Pons (tissue), 1 donor: ENCODE data around the gene FSTL3.
"Not testable (repeated sequence)": the region's sequence is repeated elsewhere in the genome, so short reads cannot be mapped to it uniquely, and the experiment has no call there.

Experiments
- DNase-seq: peaks from one replicate; pipeline ENCODE4 v3.0.0-alpha.2; 2016; ENCODE audit warnings: low spot score

Gene FSTL3

DNA sequence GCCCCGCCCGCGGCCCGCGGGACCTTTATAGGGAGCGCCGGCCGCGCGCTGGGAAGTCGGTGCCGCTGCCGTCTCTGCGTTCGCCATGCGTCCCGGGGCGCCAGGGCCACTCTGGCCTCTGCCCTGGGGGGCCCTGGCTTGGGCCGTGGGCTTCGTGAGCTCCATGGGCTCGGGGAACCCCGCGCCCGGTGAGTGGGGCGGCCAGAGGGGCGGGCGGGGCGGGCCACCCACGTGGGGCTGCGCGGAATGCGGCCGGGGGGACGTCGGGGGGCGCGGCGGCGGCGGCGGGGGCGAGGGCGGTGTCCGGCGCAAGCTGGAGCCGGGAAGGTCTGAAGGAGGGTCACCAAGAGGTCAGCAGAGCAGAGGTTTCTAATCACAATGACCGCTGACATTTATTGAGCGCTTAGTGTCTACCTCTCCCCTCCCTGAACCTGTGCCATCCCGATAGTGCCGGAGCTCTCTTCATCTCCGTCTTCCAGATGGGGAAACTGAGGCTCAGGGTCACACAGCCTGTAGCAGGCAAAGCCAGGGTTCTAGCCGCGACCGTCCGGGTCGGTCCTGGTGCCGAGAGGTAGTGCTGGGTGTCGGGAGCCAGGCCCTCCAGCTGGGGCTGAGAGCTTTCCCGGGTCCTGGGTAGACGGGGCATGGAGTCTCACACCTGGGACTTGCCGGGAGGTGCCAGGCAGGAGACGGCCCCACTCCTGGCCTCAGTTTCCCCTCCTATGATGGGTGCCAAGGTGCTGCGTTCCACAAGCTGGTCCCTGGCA, at the start of gene FSTL3:
Gene FSTL3, plus strand, starts transcription at position 54 of the 767 bp plus-strand sequence. Its CDS starts 32 bp downstream, at position 86.
- DNase-seq: no peak

DNA sequence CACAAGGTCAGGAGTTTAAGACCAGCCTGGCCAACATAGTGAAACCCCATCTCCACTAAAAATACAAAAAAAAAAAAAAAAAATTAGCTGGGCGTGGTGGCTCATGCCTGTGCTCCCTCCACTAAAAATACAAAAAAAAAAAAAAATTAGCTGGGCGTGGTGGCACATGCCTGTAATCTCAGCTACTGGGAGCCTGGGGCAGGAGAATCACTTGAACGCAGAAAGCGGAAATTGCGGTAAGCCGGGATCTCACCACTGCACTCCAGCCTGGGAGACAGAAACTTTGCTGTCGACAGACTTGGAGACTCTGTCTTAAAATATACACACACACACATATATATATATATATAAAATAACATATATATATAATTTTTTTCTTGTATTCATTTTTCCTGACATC, 49.6 kb upstream of the FSTL3 start:
- not testable (repeated sequence) for DNase-seq

DNA sequence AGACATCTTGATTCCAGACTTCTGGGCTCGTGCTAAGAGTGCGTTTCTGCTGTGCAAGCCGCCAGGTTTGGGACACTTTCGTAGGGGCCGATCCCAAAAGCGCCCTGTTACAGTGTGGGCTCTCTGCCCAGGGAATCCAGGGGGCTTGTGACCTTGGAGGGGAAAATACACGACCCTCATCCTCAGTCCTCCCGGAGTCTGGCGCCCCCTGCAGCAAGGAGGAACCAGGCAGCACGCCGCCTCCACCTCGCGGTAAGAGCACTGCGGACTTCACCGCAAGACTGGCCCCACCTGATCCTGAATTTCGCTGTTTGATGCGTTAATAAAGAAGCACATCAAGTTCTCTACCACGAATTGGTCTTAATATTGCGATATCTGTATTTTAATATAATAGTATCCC, 48.0 kb upstream of the FSTL3 start:
- DNase-seq: no peak

DNA sequence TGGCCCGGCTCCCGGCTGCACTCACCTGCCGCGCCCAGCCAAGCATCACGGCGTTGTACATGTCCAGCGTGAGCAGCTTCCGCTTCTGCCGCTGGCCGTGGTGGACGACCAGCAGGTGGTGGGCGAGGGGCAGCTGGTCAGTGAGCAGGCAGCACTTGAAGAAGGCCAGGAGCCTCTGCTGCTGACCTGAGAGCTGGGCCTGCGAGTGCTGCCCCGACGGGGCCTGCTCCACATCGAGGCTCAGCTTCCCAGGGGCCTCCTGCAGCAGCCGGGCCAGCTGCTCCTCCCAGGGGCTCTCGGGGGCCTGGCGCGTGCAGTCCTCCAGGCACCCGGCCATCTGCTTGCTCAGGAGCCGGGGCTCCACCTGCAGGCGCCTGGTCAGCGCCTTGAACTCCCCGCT, 46.7 kb upstream of the FSTL3 start:
- not testable (repeated sequence) for DNase-seq

DNA sequence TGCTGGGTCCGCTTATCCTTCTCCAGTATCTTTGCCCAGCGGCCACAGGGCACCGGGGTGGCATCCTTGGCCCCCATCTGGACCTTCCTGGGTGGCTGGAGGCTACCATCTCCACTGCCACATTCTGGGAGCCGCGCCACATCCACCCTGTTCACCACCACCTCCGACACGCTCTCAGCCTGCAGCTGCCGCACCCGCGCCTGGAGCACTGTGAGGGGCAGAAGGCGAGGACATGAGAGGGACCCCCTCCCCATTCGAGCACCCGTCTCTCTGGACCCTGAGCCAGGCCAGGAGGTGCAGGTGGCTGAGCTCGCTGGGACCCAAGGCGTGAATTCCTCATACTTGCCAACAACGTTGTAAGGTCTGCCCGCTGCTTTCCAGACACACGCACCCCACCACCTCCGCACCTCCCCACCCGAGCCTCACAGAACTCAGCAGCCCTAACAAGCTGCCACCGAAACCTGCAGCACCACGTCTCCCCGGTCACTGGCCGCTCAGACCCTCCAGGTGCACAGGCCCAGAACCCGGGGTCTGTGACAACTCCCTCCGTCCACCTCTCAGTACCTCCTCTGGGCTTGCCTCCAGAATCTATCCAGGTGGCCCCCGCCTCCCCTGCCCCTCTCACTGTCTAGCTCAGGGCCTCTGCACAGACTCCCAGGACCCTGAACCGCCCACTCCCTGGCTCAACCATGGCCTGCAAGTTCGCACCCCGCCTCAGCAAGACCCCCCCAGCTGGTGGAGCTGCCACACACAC, 46.1 kb upstream of the FSTL3 start:
- DNase-seq: no peak

DNA sequence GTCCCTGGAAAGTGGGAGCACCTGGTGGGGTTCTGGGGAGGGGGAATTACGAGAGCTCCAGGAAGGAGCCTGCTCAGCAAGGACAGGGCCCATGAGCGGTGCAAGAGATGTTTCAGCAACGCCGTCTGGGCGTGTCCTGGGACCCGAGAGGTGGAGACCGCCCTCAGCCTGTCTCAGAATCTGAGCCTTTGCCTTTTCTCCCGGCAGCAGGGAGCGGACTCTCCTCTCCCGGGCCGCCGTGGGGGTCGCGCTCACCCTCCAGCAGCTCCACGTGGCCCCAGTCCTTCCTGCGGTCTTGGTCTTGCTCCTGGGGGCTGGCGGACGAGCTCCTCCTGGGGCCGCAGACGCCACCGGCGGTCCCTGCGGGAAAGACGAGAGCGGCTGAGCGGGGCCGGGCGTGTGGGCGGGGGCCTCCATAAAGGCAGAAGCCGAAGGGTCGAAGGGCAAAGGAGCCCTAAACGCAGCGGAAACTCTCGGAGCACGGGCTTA, 43.6 kb upstream of the FSTL3 start:
- DNase-seq: no peak

DNA sequence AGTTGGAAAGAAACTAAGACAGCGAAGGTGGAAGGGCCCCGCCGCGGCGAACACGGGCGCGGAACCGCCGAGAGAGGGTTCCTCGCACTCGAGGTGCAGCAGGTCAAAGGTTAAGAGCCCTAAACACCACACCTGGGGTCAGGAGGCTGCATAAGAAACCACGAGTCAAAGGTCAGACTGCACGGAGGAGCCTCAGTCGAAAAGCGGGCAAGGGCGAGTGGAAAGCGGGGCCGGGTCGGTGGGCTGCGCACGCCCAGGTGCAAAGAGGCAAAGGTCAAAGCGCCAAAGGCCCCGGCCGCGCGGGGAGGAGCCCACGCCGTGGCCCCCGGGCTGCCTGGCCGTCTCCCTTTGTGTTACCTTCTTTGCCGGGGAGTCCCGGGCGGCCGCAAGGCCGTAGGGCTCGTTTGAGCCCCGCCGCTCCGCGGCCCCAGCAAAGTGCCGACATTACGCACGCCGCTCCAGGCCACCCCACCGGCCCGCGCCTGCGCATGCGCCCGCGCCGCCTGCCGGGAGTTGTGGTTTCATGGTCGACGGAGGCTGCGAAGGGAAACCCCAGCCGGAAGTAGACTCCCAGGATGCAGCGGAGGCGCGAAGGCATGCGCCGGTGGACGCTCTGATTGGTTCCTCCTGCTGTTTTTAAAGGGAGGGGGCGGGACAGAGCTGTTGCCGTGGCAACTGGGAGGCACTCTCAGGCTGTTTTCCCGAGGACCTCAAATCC, 43.0 kb upstream of the FSTL3 start, which contains the start of gene POLRMT:
Gene POLRMT, minus strand, starts transcription at position 470 of the 718 bp plus-strand sequence. Its CDS starts 25 bp downstream, at position 445.
- DNase-seq: peak; percentile 98

DNA sequence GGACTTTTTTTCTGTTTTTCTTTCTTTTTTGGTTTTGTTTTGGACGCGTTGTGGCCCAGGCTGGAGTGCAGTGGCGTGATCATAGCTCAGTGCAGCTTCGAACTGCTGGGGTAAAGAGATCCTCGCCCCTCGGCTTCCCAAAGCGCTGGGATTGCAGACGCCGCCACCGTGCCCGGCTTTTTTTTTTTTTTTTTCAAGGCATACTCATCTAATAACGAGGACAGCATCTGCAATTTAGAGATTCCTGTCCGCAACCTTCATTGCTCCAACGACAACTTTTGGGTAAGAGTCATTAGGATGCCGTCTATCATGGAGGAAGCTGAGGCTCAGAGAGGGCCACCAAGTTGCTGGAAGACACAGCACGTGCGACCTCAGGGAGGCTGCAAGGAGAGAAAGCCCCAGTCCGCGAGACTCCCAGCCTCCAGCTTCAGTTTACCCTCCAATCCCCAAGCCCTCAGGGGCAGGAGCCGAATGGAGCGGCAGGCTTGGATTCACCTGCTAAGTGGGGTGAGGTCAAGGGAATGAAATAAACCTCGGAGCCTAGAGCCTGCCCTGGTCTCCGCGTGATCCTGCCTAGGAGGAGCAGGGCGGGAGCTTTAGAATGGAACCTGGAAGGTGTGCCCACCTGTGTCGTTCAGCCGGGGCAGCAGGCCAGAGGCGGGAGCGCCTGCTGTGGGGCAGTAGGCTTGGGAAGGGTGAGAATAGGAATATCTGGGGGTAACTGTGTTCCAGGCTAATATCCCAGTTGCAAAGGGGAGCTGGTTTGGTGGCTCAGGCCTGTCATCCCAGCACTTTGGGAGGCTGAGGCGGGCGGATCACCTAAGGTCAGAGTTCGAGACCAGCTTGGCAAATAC, 42.2 kb upstream of the FSTL3 start:
- no peak for DNase-seq

DNA sequence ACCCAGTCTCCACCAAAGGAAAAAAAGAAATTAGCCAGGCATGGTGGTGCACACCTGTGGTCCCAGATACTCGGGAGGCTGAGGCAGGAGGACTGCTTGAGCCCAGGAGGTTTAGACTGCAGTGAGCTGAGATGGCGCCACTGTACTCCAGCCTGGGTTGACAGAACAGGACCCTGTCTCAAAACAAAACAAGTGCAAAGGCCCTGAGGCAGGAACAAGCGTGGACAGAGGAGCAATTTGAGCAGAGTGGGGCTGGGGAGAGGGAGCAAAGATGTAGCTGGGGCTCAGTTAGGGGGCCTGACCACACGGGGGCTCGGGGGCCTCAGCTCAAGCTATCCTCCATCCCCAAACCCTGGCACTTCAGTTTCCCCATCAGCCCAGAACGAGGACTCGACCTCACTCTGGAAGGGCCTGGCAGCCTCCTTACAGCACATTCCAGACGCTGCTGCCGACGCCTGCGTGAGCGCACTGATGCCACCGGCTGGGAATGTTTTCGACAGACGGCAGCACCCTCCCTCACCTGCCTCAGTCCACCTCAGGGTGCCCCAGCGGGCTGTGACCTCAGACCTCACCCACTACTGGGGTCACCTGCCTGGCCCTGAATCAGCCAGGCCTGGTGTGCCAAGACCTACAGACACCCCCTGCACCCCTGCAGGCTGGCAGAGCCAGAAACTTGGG, 41.1 kb upstream of the FSTL3 start:
- DNase-seq: no peak

DNA sequence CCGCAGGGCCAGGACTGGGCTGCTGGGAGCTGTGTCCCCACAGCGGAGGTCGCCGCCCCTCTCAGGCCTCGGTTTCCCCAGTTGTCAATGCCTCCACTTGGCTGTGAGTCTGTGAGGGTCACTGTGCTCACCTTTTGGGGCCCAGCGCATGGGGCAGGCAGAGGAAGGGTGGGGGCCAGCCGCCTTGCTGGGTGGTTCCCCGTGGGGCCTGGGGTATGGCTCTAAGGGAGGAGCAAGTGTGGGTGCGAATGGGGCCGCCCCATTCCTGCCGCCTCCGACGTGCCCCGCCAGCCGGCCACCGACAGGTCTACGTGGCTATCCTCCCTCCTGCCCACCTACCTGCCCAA, 37.3 kb upstream of the FSTL3 start:
- no peak for DNase-seq

DNA sequence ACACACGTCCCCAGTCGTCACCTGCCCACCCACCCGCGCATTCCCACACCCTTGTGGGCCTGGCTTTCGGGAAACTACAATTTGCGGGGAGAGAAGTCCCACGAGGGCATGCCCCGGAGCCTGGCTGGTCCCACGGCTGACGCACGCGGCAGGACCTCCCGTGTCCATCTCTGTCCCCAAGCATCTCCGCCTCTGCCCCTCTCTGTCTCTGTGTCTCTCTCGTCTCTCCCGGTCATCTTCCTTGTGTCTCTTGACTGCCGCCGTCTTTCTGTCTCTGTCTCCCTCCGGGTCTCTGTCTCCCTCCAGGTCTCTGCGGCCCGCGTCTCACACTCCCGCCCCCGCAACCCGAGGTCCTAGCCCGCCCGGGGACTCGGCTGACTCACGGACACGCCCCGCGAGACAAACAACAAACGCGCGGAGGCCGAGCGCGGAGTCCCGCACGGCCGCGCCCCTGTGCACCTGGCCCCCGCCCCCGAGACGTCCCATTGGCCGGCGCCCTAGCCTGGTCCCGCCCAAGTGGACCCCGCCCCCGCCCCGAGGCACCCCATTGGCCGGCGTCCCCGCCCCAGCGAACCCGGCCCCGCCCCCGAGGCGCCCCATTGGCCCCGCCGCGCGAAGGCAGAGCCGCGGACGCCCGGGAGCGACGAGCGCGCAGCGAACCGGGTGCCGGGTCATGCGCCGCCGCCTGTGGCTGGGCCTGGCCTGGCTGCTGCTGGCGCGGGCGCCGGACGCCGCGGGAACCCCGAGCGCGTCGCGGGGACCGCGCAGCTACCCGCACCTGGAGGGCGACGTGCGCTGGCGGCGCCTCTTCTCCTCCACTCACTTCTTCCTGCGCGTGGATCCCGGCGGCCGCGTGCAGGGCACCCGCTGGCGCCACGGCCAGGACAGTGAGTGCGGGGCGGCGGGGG, 36.7 kb upstream of the FSTL3 start, which contains the start of gene FGF22:
Gene FGF22, plus strand, starts transcription at position 627 of the 908 bp plus-strand sequence. Its CDS starts 47 bp downstream, at position 674.
- peak; percentile 71 for DNase-seq

DNA sequence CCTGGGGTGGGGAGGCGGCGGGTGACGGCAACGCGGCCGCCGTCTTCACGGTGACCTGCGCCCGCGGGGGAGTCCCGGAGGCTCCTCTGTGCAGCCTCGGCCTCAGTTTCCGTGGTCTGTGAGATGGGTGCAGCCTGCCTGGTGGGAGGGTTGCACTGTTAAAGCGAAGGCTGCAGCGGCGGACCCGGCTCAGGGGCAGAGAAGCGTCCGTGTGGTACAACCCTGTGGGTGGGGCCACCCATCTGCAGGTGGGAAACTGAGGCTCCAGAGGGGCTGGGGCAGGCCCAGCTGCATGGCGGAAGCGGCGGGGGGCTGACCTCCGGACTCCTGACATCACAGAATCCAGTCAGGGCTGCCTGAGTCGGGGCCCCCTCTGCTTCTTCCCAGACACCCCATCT, 36.0 kb upstream of the FSTL3 start:
- DNase-seq: no peak

DNA sequence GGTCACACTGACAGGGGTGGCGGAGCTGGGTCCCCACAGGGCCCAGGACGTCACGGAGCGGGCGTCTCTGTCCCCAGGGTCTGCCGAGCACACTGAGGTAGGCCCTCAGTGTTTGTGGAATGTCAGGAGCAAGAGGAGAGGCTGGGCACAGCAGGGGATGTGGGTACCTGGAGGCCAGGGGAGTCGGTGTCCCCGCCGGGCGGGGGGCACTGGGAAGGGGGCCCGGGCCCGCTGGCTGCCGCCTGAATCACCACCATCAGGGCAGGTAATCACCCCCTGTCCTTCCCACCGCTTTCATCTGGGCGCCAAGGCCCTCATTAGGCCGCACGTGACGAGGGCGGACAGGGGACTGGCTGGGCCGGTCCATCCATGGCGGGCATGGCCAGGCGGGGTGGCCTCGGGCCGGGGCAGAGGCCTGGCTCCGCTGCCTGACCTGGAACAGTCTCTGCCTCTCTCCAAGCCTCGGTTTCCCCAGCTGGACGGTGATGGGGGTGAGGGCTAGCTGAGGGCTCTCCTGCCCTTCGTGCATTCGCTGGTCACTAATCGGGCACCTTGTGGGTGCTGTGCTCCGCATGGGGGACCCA, 35.5 kb upstream of the FSTL3 start:
- no peak for DNase-seq

DNA sequence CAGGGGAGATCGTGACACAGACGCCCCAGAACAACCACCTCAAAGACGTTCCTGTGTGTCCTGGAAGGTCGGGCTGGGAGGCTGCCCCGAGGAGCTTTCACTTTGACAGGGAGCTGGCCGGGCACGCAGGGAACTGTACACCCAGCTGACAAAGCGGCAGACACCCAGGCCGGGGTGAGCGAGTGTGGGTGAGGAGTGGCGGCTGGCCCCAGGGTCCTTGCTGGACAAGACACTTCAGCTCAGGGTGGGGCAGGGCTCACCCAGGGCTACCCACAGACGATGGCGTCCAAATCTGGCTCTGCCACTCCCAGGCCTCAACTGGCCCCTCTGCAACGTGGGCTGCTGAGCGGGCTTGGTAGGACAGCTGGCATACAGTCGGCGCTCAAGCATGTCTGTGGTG, 34.5 kb upstream of the FSTL3 start:
- DNase-seq: no peak

DNA sequence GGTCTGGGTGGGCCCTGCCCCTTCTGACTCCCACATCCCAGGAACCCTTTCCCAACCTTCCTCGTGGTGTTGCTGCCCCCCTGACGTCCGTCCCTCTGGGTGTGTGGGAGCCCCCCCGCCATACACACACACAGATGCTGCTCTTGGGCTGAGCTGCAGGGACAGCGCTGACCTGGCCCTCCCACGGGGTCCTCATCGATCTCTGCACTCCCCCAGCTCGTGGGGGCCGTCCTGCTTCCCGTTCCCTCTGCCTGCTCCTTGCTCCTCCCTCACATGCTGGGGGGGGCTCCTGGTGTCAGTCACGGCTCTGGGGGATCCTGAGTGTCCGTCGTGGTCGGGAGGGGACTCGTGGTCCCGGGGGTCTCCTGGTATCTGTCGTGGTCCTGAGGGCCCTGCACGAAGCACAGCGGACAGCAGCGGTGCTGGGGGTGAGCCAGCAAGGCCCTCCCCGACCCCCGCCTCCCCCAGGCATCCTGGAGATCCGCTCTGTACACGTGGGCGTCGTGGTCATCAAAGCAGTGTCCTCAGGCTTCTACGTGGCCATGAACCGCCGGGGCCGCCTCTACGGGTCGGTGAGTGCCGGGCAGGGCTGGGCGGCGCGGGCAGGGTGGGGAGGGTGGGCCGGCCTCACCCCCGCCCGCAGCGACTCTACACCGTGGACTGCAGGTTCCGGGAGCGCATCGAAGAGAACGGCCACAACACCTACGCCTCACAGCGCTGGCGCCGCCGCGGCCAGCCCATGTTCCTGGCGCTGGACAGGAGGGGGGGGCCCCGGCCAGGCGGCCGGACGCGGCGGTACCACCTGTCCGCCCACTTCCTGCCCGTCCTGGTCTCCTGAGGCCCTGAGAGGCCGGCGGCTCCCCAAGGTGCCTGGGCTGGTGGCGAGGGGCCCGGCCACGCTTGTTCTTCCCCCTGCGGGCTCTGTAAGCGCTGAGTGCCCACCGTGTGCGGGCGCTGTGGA, 33.1 kb upstream of the FSTL3 start:
- no peak for DNase-seq

DNA sequence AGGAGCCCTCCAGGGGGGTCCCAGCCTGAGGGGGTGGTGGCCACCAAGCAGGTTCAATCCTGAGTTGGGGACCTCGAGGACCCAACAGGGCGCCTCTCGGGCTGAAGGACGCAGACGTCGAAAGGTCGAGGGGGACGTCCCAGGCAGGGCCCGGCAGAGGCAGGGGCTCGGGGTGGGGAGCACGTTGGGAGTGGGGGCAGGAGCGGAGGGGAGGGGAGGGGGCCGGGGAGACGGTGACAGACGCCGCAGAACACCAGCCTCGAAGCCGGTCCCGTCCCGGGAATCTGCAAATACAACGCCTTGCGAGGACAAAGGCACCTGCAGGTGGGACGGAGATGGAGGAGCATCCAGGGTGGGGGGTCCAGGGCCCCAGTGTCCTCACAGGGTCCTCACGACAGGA, 32.5 kb upstream of the FSTL3 start:
- DNase-seq: no peak

DNA sequence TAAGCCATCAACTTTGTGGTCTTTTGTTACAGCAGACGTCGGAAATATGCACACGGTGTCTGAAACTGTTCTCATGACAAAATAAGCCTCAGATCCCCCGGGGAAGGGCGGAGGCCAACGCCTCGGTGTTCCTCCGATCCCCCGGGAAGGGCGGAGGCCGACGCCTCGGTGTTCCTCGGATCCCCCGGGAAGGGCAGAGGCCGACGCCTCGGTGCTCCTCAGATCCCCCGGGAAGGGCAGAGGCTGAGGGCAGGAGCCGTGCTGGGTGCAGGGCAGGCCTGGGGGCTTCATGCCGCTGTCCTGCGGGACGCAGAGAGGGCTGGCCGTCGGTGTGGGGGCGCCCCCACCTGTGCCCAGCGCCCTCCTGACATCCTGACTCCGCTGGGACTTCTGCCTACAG, 31.8 kb upstream of the FSTL3 start:
- DNase-seq: no peak

DNA sequence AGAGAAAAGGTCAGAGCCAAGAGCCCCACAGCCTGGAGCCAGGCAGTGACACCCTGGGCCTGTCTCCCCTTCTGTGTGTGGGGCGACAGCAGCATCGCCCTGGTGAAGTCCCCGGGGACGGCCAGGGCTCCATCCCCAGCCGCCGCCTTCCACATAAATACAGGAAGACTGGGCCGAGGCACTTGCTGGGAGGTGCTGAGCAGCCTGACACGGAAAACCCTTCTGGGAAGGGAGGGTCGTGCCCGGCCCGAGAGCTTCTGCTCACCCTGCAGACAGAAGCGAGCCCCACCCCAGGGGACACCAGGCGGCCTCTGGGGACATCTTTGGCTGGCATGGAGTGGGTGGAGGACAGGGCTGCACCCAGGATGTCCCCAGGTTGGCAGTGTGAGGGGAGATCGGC, 31.4 kb upstream of the FSTL3 start:
- no peak for DNase-seq
